ENCODE data around the gene TBC1D12.
"Not testable (repeated sequence)": the region's sequence is repeated elsewhere in the genome, so short reads cannot be mapped to it uniquely, and the experiment has no call there.

The TBC1D12 gene

DNA sequence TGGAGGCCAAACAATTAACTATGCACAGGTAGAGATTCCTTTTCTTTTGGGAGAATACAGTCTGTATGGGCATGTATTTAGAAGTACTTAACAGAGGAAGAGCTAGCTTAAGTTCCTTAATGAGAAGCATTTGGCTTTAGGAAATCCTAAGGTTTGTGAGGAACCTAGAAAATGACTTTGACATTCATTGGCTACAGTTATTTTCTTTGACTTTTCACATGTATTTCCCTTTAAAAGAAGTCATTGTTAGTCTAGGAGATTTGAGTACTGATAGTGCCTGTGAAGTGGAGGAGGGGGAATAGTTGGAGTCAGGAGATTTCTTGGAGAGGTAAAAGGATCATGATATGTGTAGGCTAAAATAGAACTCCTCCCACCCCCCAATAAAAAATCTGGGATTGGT, 146.9 kb downstream of the TBC1D12 start:
- DNase-seq: no peak

DNA sequence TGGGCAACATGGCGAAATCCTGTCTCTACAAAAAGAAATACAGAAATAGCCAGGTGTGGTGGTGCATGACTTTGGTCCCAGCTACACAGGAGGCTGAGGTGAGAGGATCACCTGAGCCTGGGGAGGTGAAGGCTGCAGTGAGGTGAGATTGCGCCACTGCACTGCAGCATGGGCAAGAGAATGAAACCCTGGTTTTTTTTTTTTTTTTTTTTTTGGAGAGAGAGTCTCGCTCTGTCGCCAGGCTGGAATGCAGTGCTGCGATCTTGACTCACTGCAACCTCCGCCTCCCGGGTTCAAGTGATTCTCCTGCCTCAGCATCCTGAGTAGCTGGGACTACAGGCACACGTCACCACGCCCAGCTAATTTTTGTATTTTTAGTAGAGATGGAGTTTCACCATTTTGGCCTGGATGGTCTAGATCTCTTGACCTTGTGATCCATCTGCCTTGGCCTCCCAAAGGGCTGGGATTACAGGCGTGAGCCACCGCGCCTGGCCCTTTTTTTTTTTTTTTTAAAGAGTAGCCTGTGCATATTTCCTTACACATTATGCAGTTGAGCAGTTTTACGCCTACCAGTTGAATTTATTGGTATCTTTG, 165.5 kb downstream of the TBC1D12 start:
- DNase-seq: not testable (repeated sequence)

DNA sequence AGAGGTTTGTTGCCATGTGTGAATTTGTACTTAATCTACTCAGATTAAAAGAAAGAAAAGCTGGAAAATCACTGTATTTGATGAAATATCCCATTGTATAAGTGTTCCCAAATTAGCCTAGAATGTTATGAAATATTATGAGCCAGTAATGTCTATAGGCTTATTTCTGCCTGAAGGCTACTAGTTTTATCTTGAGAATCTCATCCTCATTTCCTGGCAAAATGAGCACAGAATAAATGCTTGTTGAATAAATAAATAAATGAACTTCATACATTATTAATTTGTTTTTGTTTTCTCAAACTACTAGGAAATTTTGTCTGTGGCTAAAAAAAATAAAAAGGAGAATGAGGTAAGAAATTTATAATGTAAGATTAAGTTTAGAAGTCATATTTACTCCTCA, 168.7 kb downstream of the TBC1D12 start:
- no peak for DNase-seq

DNA sequence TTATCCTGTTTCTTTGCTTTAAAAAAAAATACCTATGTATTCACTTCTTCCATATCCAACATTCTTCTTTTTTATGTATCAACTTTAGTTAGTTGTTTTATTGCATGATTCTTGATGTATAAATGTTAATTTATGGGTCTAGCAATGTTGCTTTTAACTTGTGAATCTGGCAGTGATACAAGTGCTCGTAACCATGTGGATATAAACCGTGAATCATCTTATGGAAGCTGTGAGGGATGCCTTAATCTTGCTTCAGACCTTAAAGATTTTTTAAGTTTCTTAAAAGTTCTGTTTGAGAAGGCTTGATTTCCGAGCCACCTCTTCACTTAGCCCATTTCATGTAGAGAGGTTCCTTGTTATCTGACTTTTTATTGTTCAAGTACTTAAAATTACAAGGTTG, 169.2 kb downstream of the TBC1D12 start:
- no peak for DNase-seq

DNA sequence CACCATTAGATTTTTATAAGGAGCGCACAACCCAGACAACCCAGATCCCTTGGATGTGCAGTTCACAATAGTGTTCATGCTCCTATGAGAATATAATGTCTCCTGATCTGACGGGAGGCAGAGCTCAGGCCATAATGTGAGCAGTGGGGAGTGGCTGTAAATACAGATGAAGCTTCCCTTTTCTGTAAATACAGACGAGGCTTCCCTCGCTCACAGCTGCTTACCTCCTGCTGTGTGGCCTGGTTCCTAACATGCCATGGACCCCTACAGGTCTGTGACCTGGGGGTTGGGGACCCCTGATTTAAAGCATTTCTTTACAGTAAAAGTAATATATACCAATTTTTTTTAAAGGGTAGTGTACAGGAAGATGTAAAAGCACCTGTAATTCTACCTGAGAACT, 176.4 kb downstream of the TBC1D12 start:
- no peak for DNase-seq

DNA sequence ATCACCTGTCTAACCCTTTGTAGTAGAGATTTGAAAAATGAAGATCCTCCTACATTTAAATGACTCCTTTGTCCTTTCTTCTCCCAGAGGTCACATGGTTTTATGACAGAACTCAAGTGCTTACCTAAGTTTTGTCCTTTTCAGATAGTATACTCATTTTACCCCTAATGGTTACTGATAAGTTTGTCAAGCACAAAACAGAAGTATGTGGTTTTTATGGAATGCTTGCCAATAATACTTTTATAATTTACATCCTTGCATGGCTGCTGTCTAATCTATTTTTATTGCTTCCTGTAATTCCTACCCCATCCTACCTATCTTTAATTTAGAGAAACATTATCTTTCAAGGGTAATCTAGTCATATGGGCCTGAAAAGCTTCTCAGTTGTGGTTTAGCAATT, 180.8 kb downstream of the TBC1D12 start:
- DNase-seq: no peak
